Osteocyte (in vitro differentiated cells): ENCODE data around the gene ZNF326. TPM values are rescaled to one million over a fixed set of nuclear protein-coding genes. Genes with fewer than 3 reads are reported as not detected.

Source experiments
- DNase-seq: peaks from one replicate; pipeline ENCODE4 v3.0.0; 2021; ENCODE audit warnings: mixed read lengths; ENCODE audit not compliant: unreplicated experiment; ENCODE audit errors: extremely low spot score
- H3K27ac Mint-ChIP-seq: one replicate; pipeline ENCODE4 v1.8.0; 2021; ENCODE audit warnings: mild to moderate bottlenecking, mixed read lengths; ENCODE audit not compliant: unreplicated experiment
- H3K27me3 Mint-ChIP-seq: one replicate; pipeline ENCODE4 v1.8.0; 2021; ENCODE audit warnings: mixed read lengths; ENCODE audit not compliant: unreplicated experiment
- H3K36me3 Mint-ChIP-seq: one replicate; pipeline ENCODE4 v1.8.0; 2021; ENCODE audit warnings: mixed read lengths; ENCODE audit not compliant: unreplicated experiment
- H3K4me1 Mint-ChIP-seq: one replicate; pipeline ENCODE4 v1.8.0; 2021; ENCODE audit warnings: mixed read lengths; ENCODE audit not compliant: unreplicated experiment
- H3K4me3 Mint-ChIP-seq: one replicate; pipeline ENCODE4 v1.8.0; 2021; ENCODE audit warnings: mild to moderate bottlenecking, moderate library complexity, mixed read lengths; ENCODE audit not compliant: unreplicated experiment
- H3K9me3 Mint-ChIP-seq: one replicate; pipeline ENCODE4 v1.8.0; 2021; ENCODE audit warnings: mixed read lengths; ENCODE audit not compliant: unreplicated experiment
- CTCF ChIP-seq: fragments of 200-600 bp; sonication (generic); IDR thresholded peaks from 2 replicates; pipeline ENCODE4 v1.5.0; 2021; ENCODE audit warnings: antibody characterized with exemption, mild to moderate bottlenecking, moderate library complexity
- total RNA-seq: library from RNA; stranded (reverse); gene quantifications from 2 replicates; pipeline ENCODE4 v1.2.1, GENCODE V29; 2021

ZNF326 gene
- total RNA-seq, 1 donor from 2014 or later = 33.4 TPM

GRCh38 chr1:90023691-90024090, 28.8 kb downstream of the ZNF326 start:
- Mint-ChIP-seq H3K27ac (no peak overlapping the region), H3K4me3 (no peak overlapping the region), H3K27me3 (no peaks in the 10 kb centered on the region), H3K4me1 (peaks cover 3% of the 10 kb centered on the region), H3K9me3 (no peaks in the 10 kb centered on the region), H3K36me3 (peaks cover 81% of the 10 kb centered on the region)
- no peak for TF ChIP-seq CTCF
- no peak for DNase-seq

- no peaks in the 10 kb centered on the region for H3K9me3 Mint-ChIP-seq
- H3K27me3 Mint-ChIP-seq = no peaks in the 10 kb centered on the region
Measured at GRCh38 chr1:90027281-90027680, 32.4 kb downstream of the ZNF326 start.

GRCh38 chr1:90039652-90040051, 44.7 kb downstream of the ZNF326 start:
- no peak for DNase-seq
- Mint-ChIP-seq H3K36me3 (no peaks in the 10 kb centered on the region), H3K4me1 (no peaks in the 10 kb centered on the region), H3K4me3 (no peak overlapping the region), H3K27me3 (no peaks in the 10 kb centered on the region), H3K9me3 (no peaks in the 10 kb centered on the region), H3K27ac (no peak overlapping the region)
- TF ChIP-seq CTCF = no peak

More at GRCh38 chr1:90027281-90027680, 32.4 kb downstream of the ZNF326 start:
- Mint-ChIP-seq H3K27ac (no peak overlapping the region), H3K4me3 (no peak overlapping the region), H3K4me1 (peaks cover 3% of the 10 kb centered on the region), H3K36me3 (peaks cover 74% of the 10 kb centered on the region)
- no peak for DNase-seq
- TF ChIP-seq CTCF = no peak

- Mint-ChIP-seq H3K36me3 (no peaks in the 10 kb centered on the region), H3K27me3 (peaks cover 26% of the 10 kb centered on the region), H3K4me1 (no peaks in the 10 kb centered on the region), H3K9me3 (no peaks in the 10 kb centered on the region), H3K4me3 (no peak overlapping the region), H3K27ac (no peak overlapping the region)
- no peak for DNase-seq
- no peak for TF ChIP-seq CTCF
Measured at GRCh38 chr1:90043586-90043985, 48.7 kb downstream of the ZNF326 start.

GRCh38 chr1:90044346-90044745, 49.4 kb downstream of the ZNF326 start:
- Mint-ChIP-seq H3K27me3 (peaks cover 26% of the 10 kb centered on the region), H3K27ac (no peak overlapping the region), H3K36me3 (no peaks in the 10 kb centered on the region), H3K4me1 (no peaks in the 10 kb centered on the region), H3K9me3 (no peaks in the 10 kb centered on the region), H3K4me3 (no peak overlapping the region)
- no peak for TF ChIP-seq CTCF
- DNase-seq = no peak
